ENCODE results near the gene GALNT13.

The GALNT13 gene

DNA sequence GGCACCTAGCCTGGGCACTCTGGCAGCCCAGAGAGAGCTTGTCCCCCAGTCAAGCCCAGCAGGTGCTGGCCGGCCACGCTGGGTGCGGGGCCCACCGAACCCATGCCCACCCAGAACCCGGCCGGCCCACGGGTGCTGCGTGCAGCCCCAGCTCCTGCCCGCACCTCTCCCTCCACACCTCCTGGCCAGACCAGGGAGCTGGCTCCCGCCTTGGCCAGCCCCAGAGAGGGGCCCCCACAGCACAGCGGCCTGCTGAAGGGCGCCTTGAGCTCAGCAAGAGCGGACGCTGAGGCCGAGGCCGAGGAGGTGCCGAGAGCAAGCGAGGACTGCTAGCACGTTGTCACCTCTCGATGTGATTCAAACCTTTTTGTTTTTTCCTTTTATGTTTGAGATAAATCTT lies 419.8 kb downstream of the GALNT13 start:
- FAIRE-seq (no peak), DNase-seq (ENCODE audit: low spot score) (no peak)

- DNase-seq (ENCODE audit: low spot score) (no peak), FAIRE-seq (no peak)
Observed at GRCh38 chr2:154291927-154292326, 420.2 kb downstream of the GALNT13 start.

DNA sequence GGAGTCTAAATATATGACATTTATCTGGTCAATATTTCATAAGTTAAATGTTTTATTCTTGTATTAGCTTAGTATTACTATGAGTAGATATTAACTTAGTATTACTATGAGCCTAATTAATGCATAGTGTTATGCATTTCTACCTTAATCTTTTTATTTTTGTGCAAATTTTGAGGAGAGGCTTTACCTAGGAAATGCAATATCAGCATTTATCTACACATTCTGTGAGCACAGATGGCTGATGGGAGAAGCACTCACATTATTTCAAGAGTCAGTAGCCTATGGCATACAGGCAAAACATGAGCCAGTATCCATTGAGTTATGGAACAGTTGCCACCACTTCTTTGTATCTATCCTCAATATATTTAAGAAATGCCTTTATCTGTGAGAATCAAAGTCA lies 422.1 kb downstream of the GALNT13 start:
- DNase-seq (ENCODE audit: low spot score) (no peak), FAIRE-seq (no peak)

- no peak for FAIRE-seq
- no peak for DNase-seq (ENCODE audit: low spot score)
Observed at GRCh38 chr2:154306266-154306970, 434.7 kb downstream of the GALNT13 start.

GRCh38 chr2:154307007-154307406 lies 435.3 kb downstream of the GALNT13 start:
- FAIRE-seq (no peak), DNase-seq (ENCODE audit: low spot score) (no peak)

GRCh38 chr2:154324601-154325000 lies 452.9 kb downstream of the GALNT13 start:
- DNase-seq (ENCODE audit: low spot score) (no peak), FAIRE-seq (no peak)

DNA sequence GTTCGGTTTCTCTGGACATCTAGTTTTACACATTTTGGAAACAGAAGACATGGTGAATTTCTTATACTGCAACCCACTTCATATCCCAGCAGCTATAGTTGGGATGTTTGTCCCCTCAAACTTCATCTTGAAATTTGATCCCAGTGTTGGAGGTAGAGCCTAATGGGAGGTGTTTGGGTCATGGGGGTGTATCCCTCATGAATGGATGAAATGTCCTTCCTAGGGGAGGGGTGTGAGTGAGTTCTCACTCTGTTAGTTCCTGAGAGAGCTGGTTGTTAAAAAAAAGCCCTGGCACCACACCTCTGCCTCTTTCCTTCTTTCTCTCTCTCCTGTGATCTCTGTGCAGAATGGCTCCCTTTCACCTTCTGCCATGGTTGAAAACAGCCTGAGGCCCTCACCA lies 457.8 kb downstream of the GALNT13 start:
- FAIRE-seq (no peak), DNase-seq (ENCODE audit: low spot score) (no peak)

DNA sequence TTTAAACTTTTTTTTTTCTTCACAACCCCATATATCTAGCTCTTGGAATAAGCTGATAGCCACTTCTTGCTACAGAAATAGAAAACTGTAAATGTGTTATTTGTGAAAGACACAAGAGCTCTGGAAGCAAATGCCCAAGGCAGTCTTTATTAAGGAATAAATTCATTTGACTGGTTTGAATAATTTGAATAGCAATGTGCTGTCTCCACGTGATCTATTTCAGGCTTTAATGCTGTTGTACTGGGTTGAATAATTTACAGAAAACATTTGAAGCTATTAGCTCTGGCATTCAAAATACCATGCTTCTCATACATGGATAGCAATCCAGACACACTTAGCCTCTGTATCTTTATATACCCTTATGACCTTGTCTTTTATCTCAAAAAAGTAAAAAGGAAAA lies 460.1 kb downstream of the GALNT13 start:
- FAIRE-seq (no peak), DNase-seq (ENCODE audit: low spot score) (no peak)

GRCh38 chr2:154336201-154336600 lies 464.5 kb downstream of the GALNT13 start:
- FAIRE-seq, result no peak
- DNase-seq (ENCODE audit: low spot score), result no peak

GRCh38 chr2:154338352-154338967 lies 466.7 kb downstream of the GALNT13 start:
- FAIRE-seq (no peak), DNase-seq (ENCODE audit: low spot score) (no peak)

DNA sequence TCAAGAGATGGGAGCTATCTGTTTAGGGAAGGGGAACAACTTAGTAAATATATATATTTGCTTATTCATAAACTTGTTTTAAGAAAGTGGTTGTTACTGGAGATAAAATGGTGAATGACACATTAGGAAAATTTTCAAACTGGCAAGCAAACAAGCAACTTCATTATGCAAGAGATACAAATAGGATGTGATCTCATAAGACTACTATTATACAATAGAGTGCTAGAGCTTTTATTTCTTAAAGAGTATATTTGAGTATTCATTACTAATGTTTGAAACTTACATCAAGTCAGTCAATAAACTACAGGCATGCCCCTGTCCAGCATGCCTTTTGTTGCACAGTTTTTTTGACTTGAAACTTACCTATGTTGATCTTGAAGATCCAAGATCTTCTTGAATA lies 471.6 kb downstream of the GALNT13 start:
- DNase-seq (ENCODE audit: low spot score) (no peak), FAIRE-seq (no peak)

DNA sequence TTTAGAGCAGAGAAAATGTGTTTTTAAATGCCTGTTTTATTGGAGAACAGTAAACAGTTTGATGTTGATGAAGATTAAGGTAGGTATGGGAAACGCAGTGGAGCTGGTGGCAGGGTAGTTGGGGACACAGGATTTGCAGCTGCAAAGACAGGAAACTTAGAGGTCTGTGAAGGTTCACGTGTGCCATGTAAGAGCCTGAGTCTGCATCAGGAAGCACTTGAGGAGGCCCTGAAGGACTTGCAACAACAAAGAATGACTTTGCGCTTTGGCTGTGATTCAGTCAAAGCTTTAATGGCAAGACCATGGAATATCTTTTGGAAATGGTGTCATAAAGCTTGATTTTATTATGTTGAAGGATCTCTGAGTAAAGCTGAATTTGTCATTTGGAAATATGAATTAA lies 479.2 kb downstream of the GALNT13 start:
- FAIRE-seq (no peak), DNase-seq (ENCODE audit: low spot score) (no peak)

DNA sequence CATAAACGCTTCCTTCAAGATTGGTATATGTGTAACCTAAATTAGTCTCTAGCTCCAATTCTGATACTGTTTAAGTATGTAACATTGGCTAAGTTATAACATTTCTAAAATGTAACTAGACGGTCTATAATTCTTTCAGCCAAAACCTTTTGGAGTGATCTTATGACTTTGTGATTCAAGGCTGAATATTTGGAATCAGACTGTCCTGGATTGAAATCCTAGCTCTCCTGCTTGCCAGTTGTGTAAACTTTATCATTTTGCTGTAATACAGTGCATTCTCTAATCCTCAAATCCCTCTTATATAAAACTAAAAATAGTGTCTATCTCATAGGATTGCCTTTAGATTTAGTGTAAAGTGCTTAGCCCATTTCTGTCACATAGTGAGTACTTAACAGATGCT lies 489.6 kb downstream of the GALNT13 start:
- FAIRE-seq, result no peak

DNA sequence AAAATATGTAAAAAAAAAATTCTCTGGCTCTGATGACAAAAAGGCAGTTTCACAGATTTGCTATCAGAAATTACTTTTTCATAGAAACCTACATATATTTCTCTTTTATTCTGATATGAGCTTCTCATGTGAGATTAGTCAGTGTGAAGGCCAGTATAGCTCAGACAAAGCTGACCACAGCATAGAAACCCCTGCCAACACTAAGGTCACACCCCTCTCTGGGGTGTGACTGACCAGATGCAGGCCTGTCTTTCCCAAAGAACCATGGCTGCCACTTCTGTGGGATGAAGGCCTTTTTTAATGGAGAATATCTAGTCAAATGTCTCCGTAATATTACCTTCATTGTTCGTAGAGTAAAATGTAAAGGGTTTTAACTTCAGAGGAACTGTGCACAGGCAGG lies 496.4 kb downstream of the GALNT13 start:
- FAIRE-seq, result no peak
- DNase-seq (ENCODE audit: low spot score), result no peak

More for the DNA sequence above, 489.6 kb downstream of the GALNT13 start:
- DNase-seq (ENCODE audit: low spot score), result no peak

GRCh38 chr2:154370873-154371272 lies 499.2 kb downstream of the GALNT13 start:
- DNase-seq (ENCODE audit: low spot score) (no peak), FAIRE-seq (no peak)

DNA sequence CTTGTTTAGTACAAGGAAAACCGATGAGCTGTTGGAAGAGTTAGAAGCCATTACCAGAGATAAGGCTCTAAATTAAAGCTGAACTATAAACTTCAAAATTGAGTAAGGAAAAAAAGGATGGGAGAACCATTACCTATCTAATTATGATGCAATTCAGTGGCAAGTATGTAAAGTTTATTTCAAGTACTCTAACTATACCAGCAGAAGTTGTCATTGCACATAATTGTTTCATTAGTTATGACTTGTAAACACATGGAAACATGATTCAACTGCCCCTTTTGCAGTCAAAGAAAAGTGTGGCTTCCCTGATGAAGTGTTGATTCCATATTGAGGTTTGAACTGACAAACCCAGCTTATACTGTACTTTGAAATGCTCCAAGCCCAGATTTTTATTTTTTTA lies 502.7 kb downstream of the GALNT13 start:
- DNase-seq (ENCODE audit: low spot score) (no peak), FAIRE-seq (no peak)

DNA sequence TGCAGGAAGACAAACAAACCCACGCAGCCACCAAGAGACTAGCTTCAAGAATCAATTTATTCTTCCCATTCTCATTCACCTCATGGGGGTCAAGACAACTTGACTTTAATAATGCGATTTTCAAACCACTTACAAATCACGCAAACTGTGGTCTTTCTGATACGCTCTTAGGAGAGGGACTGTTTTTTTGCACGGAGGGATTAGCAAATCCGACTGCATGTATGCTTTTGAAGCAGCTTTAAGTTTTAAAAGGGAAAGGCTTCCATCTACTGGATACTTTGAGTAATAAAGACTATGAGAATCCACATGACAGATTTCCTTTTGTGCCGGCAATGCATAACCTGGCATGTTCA lies 503.8 kb downstream of the GALNT13 start:
- DNase-seq (ENCODE audit: low spot score) (peak; percentile 21), FAIRE-seq (no peak)

- FAIRE-seq (no peak), DNase-seq (ENCODE audit: low spot score) (no peak)
Observed at GRCh38 chr2:154381931-154382794, 510.4 kb downstream of the GALNT13 start.

DNA sequence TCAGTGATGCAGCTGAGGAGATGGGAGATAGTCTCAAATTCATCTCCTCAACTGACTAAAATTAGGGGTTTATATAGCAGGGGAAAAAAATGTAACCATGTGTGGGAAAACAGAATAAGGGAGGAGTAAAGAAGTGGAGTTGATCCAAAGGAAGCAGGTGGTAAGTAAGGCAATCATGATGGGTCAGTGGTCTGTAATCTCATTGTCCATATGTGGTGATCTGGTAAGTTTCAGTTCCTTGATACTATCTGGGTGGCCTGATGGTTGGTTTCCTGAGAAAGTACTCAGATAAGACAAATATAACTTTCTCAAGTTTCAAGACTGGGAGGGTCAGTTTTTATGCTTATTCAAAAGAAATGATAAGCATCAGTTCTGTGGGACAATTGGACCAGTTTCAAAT lies 514.5 kb downstream of the GALNT13 start:
- FAIRE-seq, result no peak

DNA sequence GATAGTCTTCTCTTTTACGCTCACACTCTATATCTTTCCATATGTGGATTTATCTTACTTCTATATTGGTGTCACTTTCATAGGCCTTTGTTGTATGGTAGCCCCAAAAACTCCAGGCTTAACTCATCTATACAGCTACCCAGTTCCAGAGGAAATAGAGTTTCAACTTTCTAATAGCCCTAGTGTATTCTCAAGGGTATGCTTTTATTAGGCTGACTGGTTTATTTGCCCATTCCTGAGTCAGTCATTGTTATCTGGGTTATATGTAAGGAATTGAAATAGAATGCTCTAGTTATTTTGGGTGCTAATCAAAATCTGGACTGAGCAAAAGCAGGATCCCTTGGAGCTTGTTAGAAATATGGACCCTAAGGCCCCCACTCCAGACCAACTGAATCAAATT lies 519.3 kb downstream of the GALNT13 start:
- no peak for DNase-seq (ENCODE audit: low spot score)
- no peak for FAIRE-seq

More for the DNA sequence above, 514.5 kb downstream of the GALNT13 start:
- DNase-seq (ENCODE audit: low spot score), result no peak

DNA sequence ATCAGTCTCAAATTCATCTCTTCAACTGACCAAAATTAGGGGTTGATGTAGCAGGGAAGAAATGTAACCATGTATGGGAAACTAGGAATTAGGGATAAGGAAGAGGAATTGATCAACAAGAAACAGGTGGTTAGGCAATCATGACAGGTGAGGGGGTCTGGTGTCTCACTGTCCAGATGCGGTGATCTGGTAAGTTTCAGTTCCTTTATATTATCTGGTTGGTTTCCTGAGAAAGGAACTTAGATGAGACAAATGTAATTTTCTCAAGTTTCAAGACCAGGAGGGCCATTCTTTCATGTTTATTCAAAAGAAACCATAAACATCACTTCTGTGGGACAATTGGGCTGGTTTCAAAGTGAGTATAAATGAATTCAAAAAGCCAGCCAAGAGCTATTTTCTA lies 520.5 kb downstream of the GALNT13 start:
- DNase-seq (ENCODE audit: low spot score) (no peak), FAIRE-seq (no peak)

- FAIRE-seq (no peak), DNase-seq (ENCODE audit: low spot score) (no peak)
Observed at GRCh38 chr2:154394600-154394999, 522.9 kb downstream of the GALNT13 start.
